Measurements from ENCODE around the gene HSP90AB1. TPM values are rescaled to one million over a fixed set of nuclear protein-coding genes. Genes with fewer than 3 reads are reported as not detected.

Gene HSP90AB1
- total RNA-seq, 1 donor from 2014 or later = 914 TPM

- TF ChIP-seq EZH2 (IDR thresholded peaks at IDR 0.05; ENCODE audit: insufficient read depth, low read length) = no peak
- TF ChIP-seq CTCF (IDR thresholded peaks at IDR 0.05; ENCODE audit: insufficient read depth, low read depth, low read length) = no peak
- FAIRE-seq = no peak
- H3K36me3 Mint-ChIP-seq (ENCODE audit: low read depth, unreplicated experiment) = peaks cover 22% of the 10 kb centered on the region
- Histone ChIP-seq H3K4me3 (ENCODE audit: insufficient read depth, low read depth, low read length) (no peak overlapping the region), H3K36me3 (ENCODE audit: insufficient read depth, low read length) (peaks cover 14% of the 10 kb centered on the region), H3K27me3 (ENCODE audit: insufficient read depth, low read length) (peaks cover 32% of the 10 kb centered on the region), H3K27ac (ENCODE audit: low read depth, low read length) (no peak overlapping the region), H3K79me2 (ENCODE audit: insufficient read depth, low read length) (no peaks in the 10 kb centered on the region), H3K4me2 (ENCODE audit: low read length) (no peak overlapping the region), H4K20me1 (ENCODE audit: insufficient read depth, low read length) (peaks cover 21% of the 10 kb centered on the region), H3K9ac (ENCODE audit: low read length) (no peak overlapping the region), H2AFZ (ENCODE audit: low read depth, low read length) (no peak overlapping the region), H3K9me3 (ENCODE audit: insufficient read depth, low read depth, low read length) (peaks cover 3% of the 10 kb centered on the region), H3K4me1 (ENCODE audit: insufficient read depth, low read length) (peaks cover 12% of the 10 kb centered on the region)
- H3K9me3 Mint-ChIP-seq (ENCODE audit: unreplicated experiment) = no peaks in the 10 kb centered on the region
- no peak for DNase-seq (ENCODE audit: low read depth)
- H3K4me1 Mint-ChIP-seq (ENCODE audit: low read depth, unreplicated experiment) = peaks cover 1% of the 10 kb centered on the region
- peaks cover 30% of the 10 kb centered on the region for H3K27me3 Mint-ChIP-seq (ENCODE audit: low read depth, unreplicated experiment)
- no peak overlapping the region for H3K4me3 Mint-ChIP-seq (ENCODE audit: unreplicated experiment)
- no peak overlapping the region for H3K27ac Mint-ChIP-seq (ENCODE audit: unreplicated experiment)
Measured at GRCh38 chr6:44300292-44300823, 53.5 kb downstream of the HSP90AB1 start.

DNA sequence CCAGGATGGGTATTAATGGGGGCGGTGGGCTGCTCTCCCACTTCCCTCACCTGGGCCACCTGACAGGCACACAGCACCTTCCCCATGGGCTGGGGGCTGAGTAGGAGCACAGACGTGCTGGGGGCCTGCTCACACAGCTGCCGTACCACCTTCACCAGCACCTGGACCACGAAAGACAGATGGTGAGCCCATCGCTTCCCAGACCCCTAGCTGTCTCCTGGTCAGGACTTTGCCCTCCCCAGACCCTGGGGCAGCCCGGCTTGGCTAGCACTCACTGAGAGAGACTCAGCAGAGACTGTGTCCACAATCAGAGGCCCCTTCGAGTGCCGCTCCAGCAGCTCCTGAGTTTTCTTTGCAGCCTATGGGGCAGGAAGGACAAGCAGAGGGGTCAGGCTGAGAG lies 54.2 kb downstream of the HSP90AB1 start:
- no peak overlapping the region for H3K4me3 ChIP-seq (ENCODE audit: insufficient read depth, low read depth, low read length)
- no peak for FAIRE-seq
- peaks cover 2% of the 10 kb centered on the region for H3K9me3 ChIP-seq (ENCODE audit: insufficient read depth, low read depth, low read length)
- no peak overlapping the region for H3K9ac ChIP-seq (ENCODE audit: low read length)
- Mint-ChIP-seq H3K36me3 (ENCODE audit: low read depth, unreplicated experiment) (peaks cover 25% of the 10 kb centered on the region), H3K9me3 (ENCODE audit: unreplicated experiment) (no peaks in the 10 kb centered on the region), H3K4me1 (ENCODE audit: low read depth, unreplicated experiment) (peaks cover 1% of the 10 kb centered on the region), H3K4me3 (ENCODE audit: unreplicated experiment) (no peak overlapping the region), H3K27me3 (ENCODE audit: low read depth, unreplicated experiment) (peaks cover 24% of the 10 kb centered on the region), H3K27ac (ENCODE audit: unreplicated experiment) (no peak overlapping the region)
- DNase-seq (ENCODE audit: low read depth) = no peak
- TF ChIP-seq EZH2 (IDR thresholded peaks at IDR 0.05; ENCODE audit: insufficient read depth, low read length) (no peak), CTCF (IDR thresholded peaks at IDR 0.05; ENCODE audit: insufficient read depth, low read depth, low read length) (no peak)
- no peaks in the 10 kb centered on the region for H3K79me2 ChIP-seq (ENCODE audit: insufficient read depth, low read length)
- peaks cover 21% of the 10 kb centered on the region for H4K20me1 ChIP-seq (ENCODE audit: insufficient read depth, low read length)
- peaks cover 14% of the 10 kb centered on the region for H3K36me3 ChIP-seq (ENCODE audit: insufficient read depth, low read length)
- peaks cover 24% of the 10 kb centered on the region for H3K27me3 ChIP-seq (ENCODE audit: insufficient read depth, low read length)
- H3K4me2 ChIP-seq (ENCODE audit: low read length) = no peak overlapping the region
- no peak overlapping the region for H2AFZ ChIP-seq (ENCODE audit: low read depth, low read length)
- peaks cover 12% of the 10 kb centered on the region for H3K4me1 ChIP-seq (ENCODE audit: insufficient read depth, low read length)
- no peak overlapping the region for H3K27ac ChIP-seq (ENCODE audit: low read depth, low read length)

DNA sequence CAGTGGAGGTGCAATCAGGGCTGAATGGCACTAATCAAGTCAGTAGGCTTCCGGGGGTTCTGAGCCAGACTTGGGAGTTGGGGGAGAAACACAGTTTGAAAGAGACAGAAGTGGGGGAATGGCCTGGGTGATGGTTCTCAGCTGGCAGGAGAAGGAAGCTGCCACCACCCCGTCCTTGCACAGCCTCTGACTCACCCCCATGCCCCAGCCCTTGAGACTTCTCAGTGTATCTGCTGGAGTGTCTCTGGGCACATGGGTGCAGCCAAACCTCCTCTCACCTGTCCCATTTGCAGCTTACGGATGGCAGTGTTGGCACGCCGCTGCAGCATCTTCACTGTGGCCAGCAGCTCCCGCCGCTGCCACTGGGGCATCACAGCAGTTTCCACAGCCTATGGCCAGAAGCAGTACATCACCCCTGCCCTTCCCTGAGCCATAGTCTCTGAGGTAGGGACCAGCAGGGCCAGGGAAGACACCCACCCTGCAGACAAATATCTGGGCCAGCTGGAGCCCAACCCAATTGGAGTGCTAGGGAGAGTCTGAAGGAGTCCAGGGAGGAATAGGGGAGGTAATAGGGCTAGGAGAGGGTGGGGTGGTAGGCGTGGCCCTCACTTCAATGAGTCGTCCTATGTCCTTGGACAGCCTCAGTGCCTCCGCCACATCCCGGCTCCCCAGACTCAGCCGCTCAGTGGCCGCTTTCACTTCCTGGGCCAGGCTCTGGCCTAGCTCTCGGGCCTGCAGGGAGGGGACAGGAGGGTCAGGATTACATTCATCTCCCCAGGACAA lies 55.1 kb downstream of the HSP90AB1 start:
- Mint-ChIP-seq H3K27ac (ENCODE audit: unreplicated experiment) (peak overlapping the region; percentile 2), H3K4me1 (ENCODE audit: low read depth, unreplicated experiment) (peaks cover 1% of the 10 kb centered on the region), H3K9me3 (ENCODE audit: unreplicated experiment) (no peaks in the 10 kb centered on the region), H3K27me3 (ENCODE audit: low read depth, unreplicated experiment) (peaks cover 16% of the 10 kb centered on the region), H3K4me3 (ENCODE audit: unreplicated experiment) (no peak overlapping the region), H3K36me3 (ENCODE audit: low read depth, unreplicated experiment) (peaks cover 25% of the 10 kb centered on the region)
- Histone ChIP-seq H3K4me3 (ENCODE audit: insufficient read depth, low read depth, low read length) (no peak overlapping the region), H3K9me3 (ENCODE audit: insufficient read depth, low read depth, low read length) (no peaks in the 10 kb centered on the region), H3K36me3 (ENCODE audit: insufficient read depth, low read length) (peaks cover 14% of the 10 kb centered on the region), H4K20me1 (ENCODE audit: insufficient read depth, low read length) (peaks cover 17% of the 10 kb centered on the region), H3K79me2 (ENCODE audit: insufficient read depth, low read length) (no peaks in the 10 kb centered on the region), H3K27ac (ENCODE audit: low read depth, low read length) (no peak overlapping the region), H2AFZ (ENCODE audit: low read depth, low read length) (no peak overlapping the region), H3K9ac (ENCODE audit: low read length) (no peak overlapping the region), H3K27me3 (ENCODE audit: insufficient read depth, low read length) (peaks cover 16% of the 10 kb centered on the region), H3K4me1 (ENCODE audit: insufficient read depth, low read length) (peaks cover 9% of the 10 kb centered on the region), H3K4me2 (ENCODE audit: low read length) (no peak overlapping the region)
- FAIRE-seq = no peak
- no peak for DNase-seq (ENCODE audit: low read depth)
- TF ChIP-seq EZH2 (IDR thresholded peaks at IDR 0.05; ENCODE audit: insufficient read depth, low read length) (no peak), CTCF (IDR thresholded peaks at IDR 0.05; ENCODE audit: insufficient read depth, low read depth, low read length) (no peak)

All from astrocyte (in vitro differentiated cells and primary cell).